Measurements from ENCODE around the gene SNAP25. TPM values are rescaled to one million over a fixed set of nuclear protein-coding genes. Genes with fewer than 3 reads are reported as not detected.

SNAP25 gene
- total RNA-seq, 4 donors from 2014 or later: 5.3 to 28.3 (median 22.9) TPM

- intact Hi-C loops (cut with DNase I; ENCODE audit: low total_unique reads): no loop called here
These were observed 6.9 kb downstream of the SNAP25 start for GRCh38 chr20:10225439-10226060.

DNA sequence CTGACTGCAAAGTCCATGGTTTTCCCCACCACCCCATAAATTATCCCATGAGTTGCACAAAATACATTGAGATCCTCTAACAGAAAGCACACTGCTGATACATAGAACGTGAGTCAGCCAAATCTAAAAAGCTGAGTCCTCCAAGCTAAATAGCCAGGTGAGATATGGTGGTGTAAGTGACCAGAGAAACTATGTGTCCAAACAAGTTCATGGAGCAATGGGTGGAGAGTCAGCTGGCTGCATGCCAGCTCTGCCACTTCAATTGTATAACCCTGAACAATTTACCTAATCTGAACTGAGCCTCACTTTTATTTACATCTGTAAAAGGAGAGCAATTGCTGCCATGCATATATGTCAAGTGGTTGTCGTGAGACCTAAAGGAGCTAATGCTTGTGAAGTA lies 9.7 kb downstream of the SNAP25 start:
- no peak for TF ChIP-seq CTCF (IDR thresholded peaks at IDR 0.05)
- TF ChIP-seq POLR2A (IDR thresholded peaks at IDR 0.05): no peak
- H3K27me3 ChIP-seq: no peaks in the 10 kb centered on the region
- H3K4me1 ChIP-seq: no peaks in the 10 kb centered on the region
- intact Hi-C loops (cut with DNase I; ENCODE audit: low total_unique reads): no loop called here
- H3K4me3 ChIP-seq: no peak overlapping the region
- no peaks in the 10 kb centered on the region for H3K9me3 ChIP-seq
- H3K36me3 ChIP-seq: no peaks in the 10 kb centered on the region
- DNase-seq: no peak
- H3K27ac ChIP-seq: no peak overlapping the region

More at GRCh38 chr20:10225439-10226060, 6.9 kb downstream of the SNAP25 start:
- Histone ChIP-seq H3K27me3 (no peaks in the 10 kb centered on the region), H3K4me1 (no peaks in the 10 kb centered on the region), H3K36me3 (no peaks in the 10 kb centered on the region), H3K9me3 (no peaks in the 10 kb centered on the region), H3K4me3 (no peak overlapping the region), H3K27ac (no peak overlapping the region)
- TF ChIP-seq POLR2A (IDR thresholded peaks at IDR 0.05) (no peak), CTCF (IDR thresholded peaks at IDR 0.05) (no peak)
- no peak for DNase-seq

DNA sequence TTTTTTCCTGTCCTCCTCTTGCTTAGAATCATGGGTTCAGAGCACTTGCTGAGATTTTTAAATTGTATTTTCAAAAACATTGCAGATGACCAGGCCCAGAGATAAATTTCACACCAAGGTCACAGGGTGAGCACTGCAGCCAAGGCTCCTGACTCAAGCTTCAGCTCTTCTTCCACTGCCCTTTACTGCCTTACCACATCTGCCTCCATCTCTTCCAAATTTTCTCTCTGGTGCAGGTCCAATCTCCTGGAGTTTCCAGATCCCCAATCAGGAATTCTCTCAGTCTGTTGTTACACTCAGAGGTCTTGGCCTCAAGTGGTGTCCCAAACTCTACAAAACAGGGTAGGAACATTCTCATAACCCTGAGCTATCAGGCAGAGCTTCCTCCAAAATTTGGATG lies 12.7 kb downstream of the SNAP25 start:
- intact Hi-C loops (cut with DNase I; ENCODE audit: low total_unique reads): no loop called here
- Histone ChIP-seq H3K4me1 (no peaks in the 10 kb centered on the region), H3K36me3 (no peaks in the 10 kb centered on the region), H3K27ac (no peak overlapping the region), H3K9me3 (no peaks in the 10 kb centered on the region), H3K4me3 (no peak overlapping the region), H3K27me3 (no peaks in the 10 kb centered on the region)
- DNase-seq: no peak
- TF ChIP-seq CTCF (IDR thresholded peaks at IDR 0.05): no peak
- TF ChIP-seq POLR2A (IDR thresholded peaks at IDR 0.05): no peak

DNA sequence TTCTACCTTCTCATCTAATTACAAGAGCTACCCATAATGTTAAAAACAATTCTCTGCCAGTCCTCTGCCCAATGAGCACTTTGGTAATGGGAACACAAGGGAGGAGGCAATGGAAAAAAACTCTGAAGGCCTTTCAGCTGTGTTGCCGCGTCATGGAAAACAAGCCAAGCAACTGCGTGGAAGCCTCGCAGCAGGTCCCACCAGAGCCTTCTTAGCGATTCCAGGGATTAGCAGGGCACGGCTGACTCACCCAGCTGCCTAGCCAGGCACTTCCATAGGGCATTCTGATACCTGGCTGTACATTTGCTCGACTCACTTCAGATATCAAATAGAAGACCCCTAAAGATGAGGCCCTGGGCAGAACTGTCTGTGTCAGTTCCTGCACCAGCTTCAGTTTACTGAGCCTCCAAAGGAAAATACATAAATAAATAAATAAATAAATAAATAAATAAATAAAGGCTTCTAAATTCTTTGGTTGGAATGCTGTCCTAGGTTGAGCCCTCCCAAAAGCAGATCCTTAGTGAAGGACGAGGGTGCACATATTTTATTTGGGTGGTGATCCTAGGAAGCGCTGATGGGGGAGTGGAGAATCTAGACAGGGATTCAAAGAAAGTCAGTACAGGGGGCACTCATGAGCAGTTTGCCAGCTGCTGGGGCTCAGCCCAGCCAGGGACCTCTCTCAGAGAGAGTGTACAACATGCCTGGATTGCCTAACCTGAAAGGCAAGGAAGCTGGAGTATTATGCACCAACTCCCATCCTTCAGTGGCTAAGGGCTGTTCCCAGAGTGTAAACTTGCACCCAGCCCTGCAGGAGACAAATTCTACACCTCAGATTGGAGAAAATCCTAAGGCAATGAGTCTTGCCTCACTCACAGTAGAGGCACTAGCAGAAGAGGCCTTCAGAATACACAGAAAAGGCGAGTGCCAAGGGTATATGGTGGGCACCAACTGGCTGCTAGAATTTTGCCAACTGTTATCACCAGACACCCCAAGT lies 18.2 kb downstream of the SNAP25 start:
- H3K4me1 ChIP-seq: no peaks in the 10 kb centered on the region
- H3K36me3 ChIP-seq: no peaks in the 10 kb centered on the region
- H3K9me3 ChIP-seq: no peaks in the 10 kb centered on the region
- TF ChIP-seq CTCF (IDR thresholded peaks at IDR 0.05) (no peak), POLR2A (IDR thresholded peaks at IDR 0.05) (no peak)
- no peak for DNase-seq
- H3K27me3 ChIP-seq: no peaks in the 10 kb centered on the region
- no peak overlapping the region for H3K27ac ChIP-seq
- no peak overlapping the region for H3K4me3 ChIP-seq
- intact Hi-C loops (cut with DNase I; ENCODE audit: low total_unique reads): no loop called here

DNA sequence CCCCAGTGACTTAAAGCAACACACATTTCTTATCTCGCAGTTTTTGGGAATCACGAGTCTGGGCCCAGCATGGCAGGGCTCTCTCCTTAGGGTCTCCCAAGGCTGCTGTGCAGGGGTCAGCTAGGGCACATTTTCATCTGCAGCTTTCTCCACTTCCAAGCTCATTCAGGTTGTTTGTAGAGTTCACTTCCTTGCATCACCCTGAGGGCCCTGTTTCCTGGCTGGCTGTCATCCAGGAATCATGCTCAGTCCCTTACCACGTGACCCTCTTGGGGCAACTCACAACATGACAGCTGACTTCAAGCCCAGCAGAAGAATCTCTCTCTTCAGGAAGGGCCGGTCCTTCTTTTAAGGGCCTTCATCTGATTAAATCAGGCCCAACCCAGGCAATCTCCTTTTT lies 21.3 kb downstream of the SNAP25 start:
- intact Hi-C loops (cut with DNase I; ENCODE audit: low total_unique reads): no loop called here
- Histone ChIP-seq H3K4me3 (no peak overlapping the region), H3K27ac (no peak overlapping the region), H3K36me3 (no peaks in the 10 kb centered on the region), H3K27me3 (no peaks in the 10 kb centered on the region), H3K9me3 (no peaks in the 10 kb centered on the region), H3K4me1 (no peaks in the 10 kb centered on the region)
- no peak for TF ChIP-seq POLR2A (IDR thresholded peaks at IDR 0.05)
- no peak for TF ChIP-seq CTCF (IDR thresholded peaks at IDR 0.05)
- DNase-seq: no peak
